Activated T-helper 1 cell treated with Interleukin-2 at 50 U/mL for 16 hours (primary cell): Measurements from ENCODE around the gene VIPAS39.

Experiments
- DNase-seq: peaks from one replicate; pipeline ENCODE4 v3.0.0-alpha.2; 2020; ENCODE audit warnings: low read depth

The VIPAS39 gene

GRCh38 chr14:77457522-77458248 is at the start of gene VIPAS39, which contains the start of gene AHSA1:
VIPAS39 (minus strand) TSS chr14:77457601; CDS start chr14:77454102, 3,499 bp downstream.
AHSA1 (plus strand) TSS chr14:77458093; CDS start chr14:77458190, 97 bp downstream.
- DNase-seq = peak; percentile 87

- DNase-seq = no peak
Measured at GRCh38 chr14:77505031-77505430, 47.6 kb upstream of the VIPAS39 start.

GRCh38 chr14:77503138-77503537 is 45.7 kb upstream of the VIPAS39 start:
- no peak for DNase-seq

- no peak for DNase-seq
Measured at GRCh38 chr14:77502109-77502782, 44.8 kb upstream of the VIPAS39 start.

GRCh38 chr14:77498984-77499527 is 41.7 kb upstream of the VIPAS39 start:
- no peak for DNase-seq

GRCh38 chr14:77498120-77498979 is 40.9 kb upstream of the VIPAS39 start, which contains the start of gene ISM2:
ISM2 (minus strand) TSS chr14:77498816; CDS start chr14:77498793, 23 bp downstream.
- no peak for DNase-seq

- no peak for DNase-seq
Measured at GRCh38 chr14:77495334-77495733, 37.9 kb upstream of the VIPAS39 start.

GRCh38 chr14:77491056-77491455 is 33.7 kb upstream of the VIPAS39 start:
- DNase-seq = no peak

GRCh38 chr14:77490347-77490986 is 33.1 kb upstream of the VIPAS39 start:
- no peak for DNase-seq

GRCh38 chr14:77489041-77489440 is 31.6 kb upstream of the VIPAS39 start:
- DNase-seq = no peak

- no peak for DNase-seq
Measured at GRCh38 chr14:77488558-77488957, 31.2 kb upstream of the VIPAS39 start.

- no peak for DNase-seq
Measured at GRCh38 chr14:77485901-77486678, 28.7 kb upstream of the VIPAS39 start.

GRCh38 chr14:77485256-77485655 is 27.9 kb upstream of the VIPAS39 start:
- DNase-seq = no peak

- no peak for DNase-seq
Measured at GRCh38 chr14:77482422-77482821, 25.0 kb upstream of the VIPAS39 start.

GRCh38 chr14:77478796-77479195 is 21.4 kb upstream of the VIPAS39 start:
- no peak for DNase-seq

- DNase-seq = no peak
Measured at GRCh38 chr14:77478029-77478428, 20.6 kb upstream of the VIPAS39 start.

GRCh38 chr14:77475432-77476115 is 18.2 kb upstream of the VIPAS39 start:
- no peak for DNase-seq

GRCh38 chr14:77474479-77475177 is 17.2 kb upstream of the VIPAS39 start:
- no peak for DNase-seq

GRCh38 chr14:77473921-77474320 is 16.5 kb upstream of the VIPAS39 start:
- DNase-seq = no peak
